K562 (cell line): Measurements from ENCODE around the gene ADK. TPM values are rescaled to one million over a fixed set of nuclear protein-coding genes. Genes with fewer than 3 reads are reported as not detected.

Experiments
- ATAC-seq: fragments of 200-7000 bp; cut with Tn5 transposase; 3 replicates; pipeline ENCODE4 v1.9.1; 2020; ENCODE audit warnings: moderate library complexity
- BruUV-seq: library from RNA; stranded (reverse); fragments of 400-500 nt; replicated peaks from 2 replicates; lab custom pipeline; 2021; lab: Mats Ljungman, UMichigan
- CTCF ChIA-PET: fragments of 300-600 bp; formaldehyde crosslinking; extraction: SDS; loops from one replicate; lab custom pipeline; 2021; ENCODE audit warnings: low intra/inter-chr PET ratio; lab: Yijun Ruan, JAX
- POLR2A ChIA-PET: fragments of 300-600, 350-650 bp; sonication (Branson Sonifier 250); formaldehyde crosslinking; extraction: SDS; loops from one replicate; lab custom pipeline; 2021; ENCODE audit warnings: antibody characterized with exemption, inconsistent platforms; lab: Yijun Ruan, JAX
- DNase-seq, 4 experiments: peaks; one replicate each; pipeline versions ENCODE4 v3.0.0 to v3.0.0-alpha.2; 2011 to 2018; ENCODE audit warnings: low spot score in 3 of 4, mixed read lengths in 3 of 4; ENCODE audit errors: extremely low read depth in 1 of 4
- FAIRE-seq: peaks from 2 replicates; lab custom pipeline; 2011; peaks lifted over from hg19 to GRCh38; lab: Jason Lieb, UNC
- H2AFZ ChIP-seq: 2 replicates; pipeline ENCODE4 v1.6.0; 2011; ENCODE audit warnings: low read depth, low read length, control low read depth, inconsistent platforms
- H3K27ac ChIP-seq: fragments of 200-600 bp; 3 replicates; pipeline ENCODE4 v1.8.0; 2011; ENCODE audit warnings: low read depth, mild to moderate bottlenecking, control low read depth, inconsistent platforms, low read length, moderate library complexity, mixed read lengths; ENCODE audit errors: extremely low read depth
- H3K27me3 ChIP-seq, 2 experiments: fragments of 300-600 bp in 1 of 2; 2 replicates in 1 of 2; 3 replicates in 1 of 2; pipeline versions ENCODE4 v1.6.0 to v1.8.0; 2011; ENCODE audit warnings: inconsistent platforms in 2 of 2, low read length in 2 of 2, mild to moderate bottlenecking in 1 of 2, mixed read lengths in 1 of 2, moderate library complexity in 1 of 2; ENCODE audit not compliant: control insufficient read depth in 2 of 2, insufficient read depth in 2 of 2
- H3K36me3 ChIP-seq: fragments of 300-600 bp; 3 replicates; pipeline ENCODE4 v1.8.0; 2011; ENCODE audit warnings: mild to moderate bottlenecking, low read length, inconsistent platforms; ENCODE audit not compliant: control insufficient read depth, insufficient read depth
- H3K4me1 ChIP-seq, 2 experiments: fragments of 200-600 bp in 1 of 2; replicated peaks in 1 of 2; 2 replicates in 1 of 2; 3 replicates in 1 of 2; pipeline versions ENCODE4 v1.5.1 to v1.8.0; 2011; ENCODE audit warnings: inconsistent platforms in 2 of 2, low read length in 2 of 2, mild to moderate bottlenecking in 1 of 2, mixed read lengths in 1 of 2, moderate library complexity in 1 of 2; ENCODE audit not compliant: control insufficient read depth in 2 of 2, insufficient read depth in 2 of 2
- H3K4me2 ChIP-seq: 2 replicates; pipeline ENCODE4 v1.6.1; 2011; ENCODE audit warnings: low read length, control low read depth, inconsistent platforms, mixed read lengths; ENCODE audit not compliant: insufficient read depth
- H3K4me3 ChIP-seq: fragments of 200-600 bp; sonication (generic), shearing (Covaris generic); 2 replicates; pipeline ENCODE4 v1.5.1; 2016; ENCODE audit warnings: control low read depth, inconsistent platforms
- H3K79me2 ChIP-seq: fragments of 200-600 bp; 3 replicates; pipeline ENCODE4 v1.8.0; 2011; ENCODE audit warnings: low read length, inconsistent platforms; ENCODE audit not compliant: control insufficient read depth, insufficient read depth
- H3K9ac ChIP-seq, 2 experiments: 2 replicates each; pipeline versions ENCODE4 v1.6.0 to v1.6.1; 2011; ENCODE audit warnings: low read depth in 2 of 2, low read length in 2 of 2, control low read depth in 1 of 2, inconsistent platforms in 1 of 2, mild to moderate bottlenecking in 1 of 2, mixed read lengths in 1 of 2; ENCODE audit not compliant: insufficient read depth in 1 of 2
- H3K9me1 ChIP-seq: one replicate; pipeline ENCODE4 v1.6.0; 2011; ENCODE audit warnings: inconsistent platforms, mild to moderate bottlenecking, low read length, moderate library complexity; ENCODE audit not compliant: control insufficient read depth, insufficient read depth
- H3K9me3 ChIP-seq: replicated peaks from 2 replicates; pipeline ENCODE4 v1.5.1; 2011; ENCODE audit warnings: low read depth, low read length, inconsistent platforms; ENCODE audit not compliant: control insufficient read depth, insufficient read depth
- H4K20me1 ChIP-seq: replicated peaks from 2 replicates; pipeline ENCODE4 v1.6.1; 2011; ENCODE audit warnings: low read length, inconsistent platforms, mixed read lengths; ENCODE audit not compliant: control insufficient read depth, insufficient read depth
- ARID1B ChIP-seq: fragments of 450-650 bp; IDR thresholded peaks from 2 replicates; pipeline ENCODE4 v1.6.1; 2016; ENCODE audit warnings: antibody characterized with exemption, mild to moderate bottlenecking, inconsistent platforms
- CHD4 ChIP-seq: fragments of 200-600 bp; sonication (generic); IDR thresholded peaks from 3 replicates; pipeline ENCODE4 v1.6.1; 2012; ENCODE audit warnings: low read depth, mild to moderate bottlenecking, mixed read lengths, low read length, inconsistent platforms; ENCODE audit not compliant: insufficient read depth, insufficient replicate concordance, poor library complexity, severe bottlenecking
- COPS2 ChIP-seq: fragments of 450-650 bp; conservative IDR thresholded peaks from 2 replicates; pipeline ENCODE4 v1.6.1; 2016; ENCODE audit warnings: mild to moderate bottlenecking, moderate library complexity
- EGR1 ChIP-seq: fragments of 450-650 bp; conservative IDR thresholded peaks from 2 replicates; pipeline ENCODE4 v1.6.1; 2017; ENCODE audit warnings: mild to moderate bottlenecking
- HEY1 ChIP-seq: fragments of 250-450 bp; sonication (Bioruptor Pico); IDR thresholded peaks from 2 replicates; pipeline ENCODE4 v1.5.0; 2020; ENCODE audit warnings: mild to moderate bottlenecking, moderate library complexity, borderline replicate concordance
- HNRNPH1 ChIP-seq: fragments of 200-400 bp; formaldehyde crosslinking; optimal IDR thresholded peaks from 2 replicates; pipeline ENCODE3; 2017; ENCODE audit warnings: low read depth, mild to moderate bottlenecking, low read length, moderate library complexity
- PHF21A ChIP-seq: fragments of 450-650 bp; IDR thresholded peaks from 2 replicates; pipeline ENCODE4 v1.6.1; 2017; ENCODE audit warnings: low read depth, borderline replicate concordance
- POLR2B ChIP-seq: fragments of 450-650 bp; IDR thresholded peaks from 2 replicates; pipeline ENCODE4 v1.6.1; 2018; ENCODE audit warnings: low read depth; ENCODE audit not compliant: partially characterized antibody
- RBM17 ChIP-seq: fragments of 200-400 bp; formaldehyde crosslinking; IDR thresholded peaks from 2 replicates; pipeline ENCODE4 v1.6.1; 2017; ENCODE audit warnings: low read depth, mild to moderate bottlenecking, low read length, borderline replicate concordance
- RCOR1 ChIP-seq, 2 experiments: IDR thresholded peaks; 2 replicates each; pipeline ENCODE4 v1.6.1; 2012; ENCODE audit warnings: low read depth in 2 of 2, low read length in 2 of 2, borderline replicate concordance in 1 of 2, improper control_type of control experiment in 1 of 2
- TAF1 ChIP-seq: IDR thresholded peaks from 2 replicates; pipeline ENCODE4 v1.6.1; 2011; ENCODE audit warnings: mild to moderate bottlenecking, low read length, moderate library complexity; ENCODE audit not compliant: insufficient read depth, control insufficient read depth, severe bottlenecking; ENCODE audit errors: extremely low read depth
- TCF15 ChIP-seq: fragments of 250-450 bp; sonication (Bioruptor Pico); IDR thresholded peaks from 2 replicates; pipeline ENCODE4 v1.8.0; 2022; ENCODE audit warnings: moderate library complexity, mild to moderate bottlenecking, inconsistent platforms
- TCFL5 ChIP-seq: fragments of 250-450 bp; sonication (Bioruptor Pico); conservative IDR thresholded peaks from 2 replicates; pipeline ENCODE4 v1.6.1; 2021; ENCODE audit warnings: mild to moderate bottlenecking, moderate library complexity, matching md5 sums
- XRCC5 ChIP-seq: fragments of 200-400 bp; formaldehyde crosslinking; IDR thresholded peaks from 2 replicates; pipeline ENCODE4 v1.6.1; 2017; ENCODE audit warnings: low read depth, mild to moderate bottlenecking, low read length
- ZNF12 ChIP-seq: sonication (generic); formaldehyde crosslinking; IDR thresholded peaks from 2 replicates; pipeline ENCODE4 v1.4.0; 2020; ENCODE audit warnings: mild to moderate bottlenecking, missing genetic modification reagents
- ZNF121 ChIP-seq: sonication (generic); formaldehyde crosslinking; conservative IDR thresholded peaks from 2 replicates; pipeline ENCODE4 v1.8.0; 2022; ENCODE audit warnings: missing genetic modification reagents
- ZNF778 ChIP-seq: fragments of 450-650 bp; formaldehyde crosslinking; IDR thresholded peaks from 2 replicates; pipeline ENCODE4 v1.4.0; 2020; ENCODE audit warnings: mild to moderate bottlenecking, moderate library complexity
- WGBS: fragments of 100-300 bp; shearing (Covaris generic); methylation state at CpG from one replicate; pipeline ENCODE4 v1.1.6; 2016; ENCODE audit warnings: low coverage, mixed read lengths; ENCODE audit not compliant: insufficient coverage; ENCODE audit errors: missing lambda C conversion rate; 5-methylcytosine and 5-hydroxymethylcytosine counted together
- in situ Hi-C: fragments of 300-500 bp; cut with MboI; formaldehyde crosslinking; loops from 4 replicates; pipeline ENCODE4 v1.15.0; 2018; ENCODE audit warnings: inconsistent platforms, mixed read lengths
- intact Hi-C: fragments of 100-400 bp; cut with micrococcal nuclease; formaldehyde crosslinking; loops from 2 replicates; pipeline ENCODE4 v1.14.2; 2022
- polyA plus RNA-seq, 8 experiments: library from polyadenylated mRNA; depleted of rRNA in 4 of 8; stranded (reverse) in 5 of 8; unstranded in 3 of 8; fragments of >200 nt; fragmentation: Nextera tagmentation in 2 of 8; fragmentation: Illumina TruSeq in 1 of 8; extraction: Ambion mirVana in 2 of 8; extraction: Trizol in 1 of 8; gene quantifications; 2 replicates each; pipeline versions ENCODE4 v1.2.1 to v1.2.3, GENCODE V29; 2011 to 2014; ENCODE audit warnings: inconsistent platforms in 1 of 8, missing spikeins in 1 of 8
- total RNA-seq, 7 experiments: library from RNA; depleted of rRNA in 6 of 7; stranded (reverse); fragments of >200 nt in 6 of 7; fragmentation: Illumina TruSeq in 2 of 7; extraction: Trizol in 2 of 7; gene quantifications; 2 replicates each; pipeline versions ENCODE4 v1.2.1 to v1.2.3, GENCODE V29; 2011 to 2021; ENCODE audit warnings: low replicate concordance in 1 of 7
- TF ChIP-seq, protein P1 (sequence below): fragments of 450-650 bp; IDR thresholded peaks from 2 replicates; pipeline ENCODE4 v1.6.1; 2014; ENCODE audit warnings: low read depth, mild to moderate bottlenecking, moderate library complexity, borderline replicate concordance
- TF ChIP-seq, protein P2 (sequence below): fragments of 250-450 bp; sonication (Bioruptor Pico); IDR thresholded peaks from 2 replicates; pipeline ENCODE4 v1.5.1; 2021; ENCODE audit warnings: mild to moderate bottlenecking

ADK gene
- total and polyA plus RNA-seq, 9 of the 15 experiments (the other 6 are each of a cell fraction or from before 2014, with no cell fraction given): 54.2 to 97.8 (median 73.6) TPM

GRCh38 chr10:74575912-74576311, 424.9 kb downstream of the ADK start (continued):
- TF ChIP-seq, protein P1, sequence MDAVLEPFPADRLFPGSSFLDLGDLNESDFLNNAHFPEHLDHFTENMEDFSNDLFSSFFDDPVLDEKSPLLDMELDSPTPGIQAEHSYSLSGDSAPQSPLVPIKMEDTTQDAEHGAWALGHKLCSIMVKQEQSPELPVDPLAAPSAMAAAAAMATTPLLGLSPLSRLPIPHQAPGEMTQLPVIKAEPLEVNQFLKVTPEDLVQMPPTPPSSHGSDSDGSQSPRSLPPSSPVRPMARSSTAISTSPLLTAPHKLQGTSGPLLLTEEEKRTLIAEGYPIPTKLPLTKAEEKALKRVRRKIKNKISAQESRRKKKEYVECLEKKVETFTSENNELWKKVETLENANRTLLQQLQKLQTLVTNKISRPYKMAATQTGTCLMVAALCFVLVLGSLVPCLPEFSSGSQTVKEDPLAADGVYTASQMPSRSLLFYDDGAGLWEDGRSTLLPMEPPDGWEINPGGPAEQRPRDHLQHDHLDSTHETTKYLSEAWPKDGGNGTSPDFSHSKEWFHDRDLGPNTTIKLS: no peak
- no peak for TF ChIP-seq ZNF778 (CRISPR knock-in tag)
- TF ChIP-seq ARID1B: no peak
- no peak for TF ChIP-seq EGR1
- no peak for TF ChIP-seq ZNF121 (CRISPR knock-in tag)

DNA sequence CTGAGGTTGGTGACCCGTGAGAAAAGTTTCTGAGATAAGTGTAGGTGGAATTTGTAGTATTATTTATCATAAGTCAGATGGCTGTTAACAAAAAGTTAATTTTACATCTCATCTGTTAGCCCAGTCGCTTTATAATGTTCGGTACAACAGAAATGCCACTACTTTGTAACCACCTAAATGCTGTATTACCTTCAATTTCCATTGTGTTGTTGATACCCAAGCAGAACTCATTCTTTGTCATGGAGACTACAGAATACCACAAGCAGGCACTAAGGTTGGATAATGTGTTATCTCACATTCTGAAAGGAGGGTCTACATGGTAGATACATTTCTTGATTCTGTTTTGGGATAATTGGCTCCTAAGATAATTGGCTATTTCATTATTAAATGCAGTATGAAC, 425.6 kb downstream of the ADK start:
- CTCF ChIA-PET: no interaction called here
- Histone ChIP-seq H3K36me3 (no peaks in the 10 kb centered on the region), H3K4me2 (no peak overlapping the region), H3K9me3 (no peaks in the 10 kb centered on the region), H3K27me3 (no peaks in the 10 kb centered on the region), H3K9ac (no peak overlapping the region), H3K4me1 (no peaks in the 10 kb centered on the region), H3K4me3 (no peak overlapping the region), H3K9me1 (no peaks in the 10 kb centered on the region), H3K79me2 (no peaks in the 10 kb centered on the region), H2AFZ (no peak overlapping the region), H3K27ac (no peak overlapping the region), H4K20me1 (no peaks in the 10 kb centered on the region)
- DNase-seq (no peak), ATAC-seq (no peak), FAIRE-seq (no peak)
- in situ Hi-C loops: no loop called here
- POLR2A ChIA-PET: interaction anchor here (1.3 kb wide), 1 partner anchor 12 kb away, joined by 3 read pairs; no protein-coding TSS in a partner anchor
- intact Hi-C loops: no loop called here
- no TSS peak for BruUV-seq
- WGBS: 86% methylated on average over 3 of the region's 3 CpGs
- TF ChIP-seq TCF15 (no peak), XRCC5 (no peak), HNRNPH1 (no peak), ZNF121 (CRISPR knock-in tag) (no peak), ZNF12 (CRISPR knock-in tag) (no peak), COPS2 (no peak), TCFL5 (CRISPR knock-in tag) (no peak), PHF21A (no peak), HEY1 (CRISPR knock-in tag) (no peak), RCOR1 (IDR thresholded peaks at IDR 0.05; ENCODE audit: borderline replicate concordance in 1 of 2, low read depth in 2 of 2, low read length in 2 of 2) (no peak), POLR2B (no peak), RBM17 (no peak), TAF1 (no peak), CHD4 (no peak)
- TF ChIP-seq, protein P2, sequence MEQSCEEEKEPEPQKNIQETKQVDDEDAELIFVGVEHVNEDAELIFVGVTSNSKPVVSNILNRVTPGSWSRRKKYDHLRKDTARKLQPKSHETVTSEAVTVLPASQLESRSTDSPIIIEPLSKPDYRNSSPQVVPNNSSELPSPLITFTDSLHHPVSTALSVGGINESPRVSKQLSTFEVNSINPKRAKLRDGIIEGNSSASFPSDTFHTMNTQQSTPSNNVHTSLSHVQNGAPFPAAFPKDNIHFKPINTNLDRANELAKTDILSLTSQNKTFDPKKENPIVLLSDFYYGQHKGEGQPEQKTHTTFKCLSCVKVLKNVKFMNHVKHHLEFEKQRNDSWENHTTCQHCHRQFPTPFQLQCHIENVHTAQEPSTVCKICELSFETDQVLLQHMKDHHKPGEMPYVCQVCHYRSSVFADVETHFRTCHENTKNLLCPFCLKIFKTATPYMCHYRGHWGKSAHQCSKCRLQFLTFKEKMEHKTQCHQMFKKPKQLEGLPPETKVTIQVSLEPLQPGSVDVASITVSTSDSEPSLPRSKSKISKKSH (CRISPR knock-in tag): no peak
